ENCODE results near the gene MEF2A. TPM values are rescaled to one million over a fixed set of nuclear protein-coding genes. Genes with fewer than 3 reads are reported as not detected.

Gene MEF2A
- total and polyA plus RNA-seq, 12 donors, result 31.2 to 194 (median 167) TPM

DNA sequence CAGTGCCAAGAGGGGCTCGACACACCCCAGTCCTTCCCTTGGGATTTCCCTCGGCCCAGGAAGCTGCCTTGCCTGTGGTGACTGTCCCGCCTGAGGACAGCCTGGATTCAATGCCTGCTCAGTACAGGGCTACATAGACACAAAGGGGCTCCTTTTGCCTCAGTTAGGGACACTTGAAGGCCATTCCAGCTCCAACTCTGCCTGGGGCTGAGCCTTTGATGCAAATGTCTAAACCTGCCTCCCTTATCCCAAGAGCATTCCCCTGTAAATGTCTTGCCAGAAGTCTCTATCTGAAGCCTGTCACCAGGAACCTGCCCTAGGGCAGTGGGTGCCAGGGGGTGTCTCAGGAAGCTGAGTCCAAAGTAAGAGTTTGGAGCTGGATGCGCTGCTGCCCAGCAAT is 186.8 kb downstream of the MEF2A start:
- H3K4me1 ChIP-seq, result peaks cover 0 to 20% (median 4%) of the 10 kb centered on the region in 9 donors
- no peaks in the 10 kb centered on the region for H3K9me3 ChIP-seq
- WGBS, 2 donors, result 83 to 84% methylated on average over 4 of the region's 4 CpGs
- no peaks in the 10 kb centered on the region for H3K27me3 ChIP-seq
- H3K4me3 ChIP-seq, result no peak overlapping the region
- ATAC-seq (no peak), DNase-seq (no peak)
- intact Hi-C loops (cut with DNase I), result loop anchor here in 4 of 10 donors (5.0 to 10.0 kb wide), 4 partner anchors 468 to 480 kb away; no protein-coding TSS in a partner anchor
- no peak overlapping the region for H3K27ac ChIP-seq
- no peaks in the 10 kb centered on the region for H3K36me3 ChIP-seq
- TF ChIP-seq CTCF (IDR thresholded peaks at IDR 0.05), result no peak

DNA sequence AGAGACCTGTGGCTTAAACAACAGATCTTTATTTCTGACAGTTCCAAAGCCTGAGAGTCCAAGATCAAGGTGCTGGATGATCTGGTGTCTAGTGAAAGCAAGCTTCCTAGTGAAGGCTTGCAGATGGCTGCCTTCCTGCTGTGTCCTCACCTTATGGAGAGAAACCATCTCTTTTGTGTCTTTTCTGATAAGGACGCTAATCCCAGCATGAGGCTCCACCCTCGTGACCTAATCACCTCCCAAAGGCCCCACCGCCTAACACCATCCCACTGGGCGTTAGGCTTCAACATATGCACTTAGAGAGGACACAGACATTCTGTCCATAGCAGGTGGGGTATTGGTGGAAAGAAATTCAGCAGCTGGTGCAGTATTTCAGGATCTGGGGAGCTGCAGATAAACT is 187.3 kb downstream of the MEF2A start:
- no peak for DNase-seq
- H3K9me3 ChIP-seq, result no peaks in the 10 kb centered on the region
- TF ChIP-seq CTCF (IDR thresholded peaks at IDR 0.05), result no peak
- H3K27me3 ChIP-seq, result no peaks in the 10 kb centered on the region
- no peak overlapping the region for H3K4me3 ChIP-seq
- no peak for ATAC-seq
- intact Hi-C loops (cut with DNase I), result loop anchor here in 4 of 10 donors (5.0 to 10.0 kb wide), 4 partner anchors 468 to 481 kb away; no protein-coding TSS in a partner anchor
- H3K27ac ChIP-seq, result no peak overlapping the region
- 88 to 90% methylated on average over 4 of the region's 4 CpGs for WGBS, 2 donors
- H3K36me3 ChIP-seq, result no peaks in the 10 kb centered on the region
- H3K4me1 ChIP-seq, result peaks cover 0 to 20% (median 4%) of the 10 kb centered on the region in 9 donors

GRCh38 chr15:99755692-99756409 is 190.1 kb downstream of the MEF2A start:
- 6 to 7% methylated on average over 7 of the region's 7 CpGs for WGBS, 2 donors
- Histone ChIP-seq H3K36me3 (no peaks in the 10 kb centered on the region), H3K27me3 (no peaks in the 10 kb centered on the region), H3K4me1 (peaks cover 0 to 4% (median 0%) of the 10 kb centered on the region in 9 donors), H3K9me3 (no peaks in the 10 kb centered on the region), H3K27ac (no peak overlapping the region), H3K4me3 (no peak overlapping the region)
- DNase-seq, result peak in 1 of 2 donors; percentile 50
- peak; percentile 68 to 92 (median 89) for TF ChIP-seq CTCF (IDR thresholded peaks at IDR 0.05)
- intact Hi-C loops (cut with DNase I), result loop anchor here in 7 of 10 donors (1.0 to 10.0 kb wide), 7 partner anchors 469 to 484 kb away; no protein-coding TSS in a partner anchor
- ATAC-seq, result peak; percentile 79 to 91 (median 89)

DNA sequence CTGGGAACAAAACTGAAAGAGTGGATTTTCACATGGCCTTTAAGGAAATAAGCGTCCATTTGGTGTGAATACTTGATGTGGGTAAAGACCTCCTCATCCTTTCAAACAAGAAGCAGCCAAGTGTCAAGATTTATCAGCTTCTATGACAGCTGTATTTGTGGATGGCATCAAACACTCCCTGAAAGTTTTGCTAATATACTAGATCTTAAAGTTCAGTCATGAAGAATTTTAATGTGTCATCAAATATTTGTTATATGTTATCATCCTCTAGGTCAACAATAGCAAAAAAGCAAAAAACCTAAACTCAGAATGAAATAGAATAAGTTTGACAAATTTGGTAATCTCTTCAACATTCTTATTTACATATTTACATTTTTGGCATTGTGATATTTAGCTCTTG is 196.5 kb downstream of the MEF2A start:
- DNase-seq, result no peak
- Histone ChIP-seq H3K36me3 (no peaks in the 10 kb centered on the region), H3K4me1 (no peaks in the 10 kb centered on the region), H3K27me3 (no peaks in the 10 kb centered on the region), H3K9me3 (no peaks in the 10 kb centered on the region), H3K27ac (no peak overlapping the region), H3K4me3 (no peak overlapping the region)
- intact Hi-C loops (cut with DNase I), result no loop called here
- no peak for ATAC-seq
- no peak for TF ChIP-seq CTCF (IDR thresholded peaks at IDR 0.05)
- 90 to 100% methylated on average over 1 of the region's 1 CpG for WGBS, 2 donors
